Measurements from ENCODE around the gene IQGAP3.

Gene IQGAP3

DNA sequence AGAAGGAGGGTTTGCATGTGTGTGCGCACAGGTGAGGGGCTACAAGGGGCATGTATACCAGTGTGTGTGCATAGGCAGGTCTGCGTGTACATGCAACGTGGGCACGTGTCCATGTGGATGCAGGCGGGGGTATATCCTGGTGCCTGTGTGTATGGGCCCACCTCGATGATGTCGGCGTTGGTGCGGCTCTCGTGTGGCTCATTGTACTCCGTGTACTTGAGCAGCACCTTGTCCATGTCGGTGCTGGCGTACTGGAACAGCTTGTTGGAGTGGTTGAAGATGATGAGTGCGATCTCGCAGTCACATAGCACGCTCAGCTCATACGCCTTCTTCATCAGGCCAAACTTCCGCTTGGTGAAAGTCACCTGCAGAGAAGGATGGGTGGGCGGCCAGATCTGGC, 90.1 kb downstream of the IQGAP3 start:
- Mint-ChIP-seq H3K27me3 (ENCODE audit: low read depth) (peaks cover 4% of the 10 kb centered on the region), H3K9me3 (no peaks in the 10 kb centered on the region), H3K27ac (no peak overlapping the region), H3K4me3 (no peak overlapping the region), H3K4me1 (peaks cover 33% of the 10 kb centered on the region), H3K36me3 (ENCODE audit: low read depth) (peaks cover 49% of the 10 kb centered on the region)
- TF ChIP-seq CTCF (IDR thresholded peaks at IDR 0.05; ENCODE audit: unreplicated experiment in 3 of 3) = no peak

DNA sequence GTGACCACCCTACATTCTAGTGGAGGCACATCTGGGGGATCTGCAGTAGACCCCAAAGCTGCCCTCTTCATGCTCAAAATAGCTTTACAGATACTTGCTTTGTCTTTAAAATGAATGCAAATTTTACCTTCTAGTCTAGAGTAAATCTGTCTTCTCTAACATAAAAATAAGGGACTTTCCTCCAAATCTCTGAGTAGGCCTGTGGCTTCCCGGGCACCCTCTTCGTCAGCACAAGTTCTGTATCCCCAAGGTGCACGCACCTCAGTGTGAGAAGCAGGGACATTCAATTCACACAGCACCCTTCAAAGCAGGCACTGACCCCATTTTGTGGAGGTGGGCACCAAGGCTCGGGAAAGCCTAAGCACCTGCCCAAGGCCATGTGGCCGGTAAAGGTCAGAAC, 90.8 kb downstream of the IQGAP3 start:
- no peak overlapping the region for H3K4me3 Mint-ChIP-seq
- peaks cover 4% of the 10 kb centered on the region for H3K27me3 Mint-ChIP-seq (ENCODE audit: low read depth)
- H3K9me3 Mint-ChIP-seq = no peaks in the 10 kb centered on the region
- peaks cover 56% of the 10 kb centered on the region for H3K36me3 Mint-ChIP-seq (ENCODE audit: low read depth)
- no peak for TF ChIP-seq CTCF (IDR thresholded peaks at IDR 0.05; ENCODE audit: unreplicated experiment in 3 of 3)
- no peak overlapping the region for H3K27ac Mint-ChIP-seq
- H3K4me1 Mint-ChIP-seq = peaks cover 31% of the 10 kb centered on the region

DNA sequence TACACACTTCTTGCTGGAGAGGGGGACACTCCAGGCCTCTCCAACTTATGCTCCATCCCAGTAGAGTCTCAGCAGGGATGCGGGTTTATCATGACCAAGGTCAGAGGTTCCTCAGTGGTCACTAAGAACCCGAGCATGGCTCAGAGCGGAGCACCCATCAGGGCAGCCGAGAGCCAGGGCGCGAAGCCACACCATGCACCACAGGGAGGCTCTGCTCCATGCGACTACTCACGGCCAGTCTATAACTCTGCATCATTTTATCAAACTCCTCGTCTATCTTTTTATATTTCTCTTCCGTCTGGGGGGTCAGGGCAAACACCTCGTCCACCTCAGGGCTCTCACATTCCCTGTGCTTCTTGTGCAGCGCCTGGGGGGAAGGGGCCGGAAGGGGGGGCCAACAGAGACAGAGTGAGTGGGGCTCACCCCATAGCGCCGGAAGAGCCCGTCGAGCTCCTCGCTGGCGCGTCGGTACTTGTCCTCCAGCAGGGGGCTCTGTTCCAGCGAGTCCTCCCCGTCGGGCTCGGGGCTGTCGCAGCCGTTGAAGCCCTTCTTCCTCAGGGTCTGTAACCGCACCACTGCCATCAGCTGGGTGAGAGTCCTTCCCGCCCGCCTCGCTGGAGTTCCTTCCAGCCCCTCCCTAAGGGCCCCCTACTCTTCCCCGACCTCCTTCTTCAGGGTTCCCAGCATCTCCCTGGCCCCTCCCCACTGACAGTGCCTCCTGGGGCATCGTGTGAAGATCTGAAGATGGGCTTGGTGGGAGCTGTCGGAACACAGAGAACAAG, 91.8 kb downstream of the IQGAP3 start:
- H3K4me3 Mint-ChIP-seq = no peak overlapping the region
- peaks cover 4% of the 10 kb centered on the region for H3K27me3 Mint-ChIP-seq (ENCODE audit: low read depth)
- H3K9me3 Mint-ChIP-seq = no peaks in the 10 kb centered on the region
- peaks cover 34% of the 10 kb centered on the region for H3K4me1 Mint-ChIP-seq
- peak; percentile 50 to 65 (median 57) for TF ChIP-seq CTCF (IDR thresholded peaks at IDR 0.05; ENCODE audit: unreplicated experiment in 3 of 3)
- no peak overlapping the region for H3K27ac Mint-ChIP-seq
- H3K36me3 Mint-ChIP-seq (ENCODE audit: low read depth) = peaks cover 60% of the 10 kb centered on the region

- peaks cover 4% of the 10 kb centered on the region for H3K27me3 Mint-ChIP-seq (ENCODE audit: low read depth)
- H3K4me1 Mint-ChIP-seq = peaks cover 34% of the 10 kb centered on the region
- H3K4me3 Mint-ChIP-seq = no peak overlapping the region
- peaks cover 64% of the 10 kb centered on the region for H3K36me3 Mint-ChIP-seq (ENCODE audit: low read depth)
- TF ChIP-seq CTCF (IDR thresholded peaks at IDR 0.05; ENCODE audit: unreplicated experiment in 3 of 3) = no peak
- no peak overlapping the region for H3K27ac Mint-ChIP-seq
- H3K9me3 Mint-ChIP-seq = no peaks in the 10 kb centered on the region
Observed at GRCh38 chr1:156480016-156480370, 92.4 kb downstream of the IQGAP3 start.

DNA sequence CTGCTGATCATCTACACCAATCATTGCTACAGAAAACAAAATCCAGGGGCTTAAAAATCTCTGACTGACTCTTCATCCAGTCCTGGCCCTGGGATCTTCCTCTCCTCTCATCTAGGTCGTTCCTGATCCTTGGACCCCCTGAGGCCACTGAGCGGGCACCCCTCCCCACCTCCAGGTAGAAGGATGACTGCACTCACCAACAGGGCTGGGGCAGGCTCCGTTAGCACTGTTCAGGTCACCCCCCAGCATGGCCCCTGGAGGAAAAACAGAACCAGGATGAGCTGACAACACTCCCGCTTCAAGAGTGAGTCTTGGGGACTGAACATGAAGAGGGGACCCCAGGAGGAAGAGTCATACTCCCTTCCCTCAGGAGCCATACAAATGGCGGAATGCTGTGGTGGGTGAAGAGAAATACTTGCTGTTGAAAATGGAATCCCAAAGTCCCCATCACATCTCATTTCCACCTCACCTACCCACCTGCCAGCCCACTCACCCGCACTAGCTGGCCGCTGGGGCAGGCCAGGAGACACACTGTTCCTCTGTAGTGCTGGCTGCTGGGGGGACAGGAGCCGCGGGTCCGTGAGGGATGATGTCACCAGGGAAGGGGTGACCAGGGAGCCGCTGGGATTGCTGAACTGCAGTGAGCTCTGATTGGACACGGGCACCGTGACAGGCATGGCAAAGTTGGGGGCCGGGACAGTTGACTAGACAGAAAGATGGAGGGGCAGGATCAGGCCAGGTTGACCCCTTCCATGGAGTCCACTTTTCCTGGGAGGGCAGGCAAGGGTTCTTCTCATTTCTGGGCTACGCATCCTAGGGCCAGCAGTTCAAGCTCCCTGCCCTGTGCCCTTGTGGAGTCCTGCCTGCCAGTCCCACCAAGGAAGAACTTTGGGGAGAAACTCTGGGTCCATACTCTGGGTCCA, 93.0 kb downstream of the IQGAP3 start:
- peaks cover 67% of the 10 kb centered on the region for H3K36me3 Mint-ChIP-seq (ENCODE audit: low read depth)
- TF ChIP-seq CTCF (IDR thresholded peaks at IDR 0.05; ENCODE audit: unreplicated experiment in 3 of 3) = no peak
- peaks cover 4% of the 10 kb centered on the region for H3K27me3 Mint-ChIP-seq (ENCODE audit: low read depth)
- no peak overlapping the region for H3K27ac Mint-ChIP-seq
- no peak overlapping the region for H3K4me3 Mint-ChIP-seq
- no peaks in the 10 kb centered on the region for H3K9me3 Mint-ChIP-seq
- H3K4me1 Mint-ChIP-seq = peaks cover 33% of the 10 kb centered on the region

Measured in nephron (organoid).